ENCODE results near the gene DFFB. TPM values are rescaled to one million over a fixed set of nuclear protein-coding genes. Genes with fewer than 3 reads are reported as not detected.

DFFB gene
- total and polyA plus RNA-seq, 9 donors, result 6.8 to 12.8 (median 8.4) TPM

DNA sequence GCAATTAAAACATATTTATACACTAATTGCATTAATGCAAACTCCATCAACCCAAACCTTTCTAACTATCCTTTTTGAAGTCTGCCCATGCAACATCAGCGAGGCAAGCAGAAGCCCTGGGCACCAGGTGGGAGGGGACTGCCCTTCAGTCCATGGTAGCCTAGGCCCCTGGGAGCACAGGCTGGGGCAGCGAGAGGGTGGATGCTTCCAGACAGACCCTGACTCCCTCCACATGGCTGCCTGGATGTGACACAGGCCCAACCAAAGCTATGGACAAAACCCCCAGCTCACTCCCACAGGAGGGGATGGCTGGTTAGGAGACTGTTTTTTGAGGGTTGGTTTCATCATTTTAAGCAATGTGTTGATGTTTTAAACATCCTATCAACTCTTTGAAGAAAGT, 43.2 kb upstream of the DFFB start:
- Histone ChIP-seq H3K4me3 (no peak overlapping the region), H3K27ac (no peak overlapping the region), H3K9me3 (no peaks in the 10 kb centered on the region), H3K4me1 (ENCODE audit: insufficient read depth) (no peaks in the 10 kb centered on the region), H3K36me3 (no peaks in the 10 kb centered on the region), H3K27me3 (no peaks in the 10 kb centered on the region)
- 89 to 96% (median 94%) methylated on average over 2 of the region's 2 CpGs for WGBS, 3 donors
- intact Hi-C loops (cut with DNase I), result no loop called here
- TF ChIP-seq CTCF (IDR thresholded peaks at IDR 0.05), result no peak
- no peak for DNase-seq

- Histone ChIP-seq H3K36me3 (no peaks in the 10 kb centered on the region), H3K27me3 (no peaks in the 10 kb centered on the region), H3K4me1 (ENCODE audit: insufficient read depth) (no peaks in the 10 kb centered on the region), H3K9me3 (no peaks in the 10 kb centered on the region), H3K4me3 (no peak overlapping the region), H3K27ac (no peak overlapping the region)
- no peak for DNase-seq
- intact Hi-C loops (cut with DNase I), result no loop called here
- TF ChIP-seq EP300 (IDR thresholded peaks at IDR 0.05) (no peak), POLR2A (IDR thresholded peaks at IDR 0.05) (no peak), CTCF (IDR thresholded peaks at IDR 0.05) (no peak)
- WGBS, 3 donors, result 85 to 89% (median 89%) methylated on average over 42 of the region's 42 CpGs
Measured at GRCh38 chr1:3814771-3815561, 42.3 kb upstream of the DFFB start.

DNA sequence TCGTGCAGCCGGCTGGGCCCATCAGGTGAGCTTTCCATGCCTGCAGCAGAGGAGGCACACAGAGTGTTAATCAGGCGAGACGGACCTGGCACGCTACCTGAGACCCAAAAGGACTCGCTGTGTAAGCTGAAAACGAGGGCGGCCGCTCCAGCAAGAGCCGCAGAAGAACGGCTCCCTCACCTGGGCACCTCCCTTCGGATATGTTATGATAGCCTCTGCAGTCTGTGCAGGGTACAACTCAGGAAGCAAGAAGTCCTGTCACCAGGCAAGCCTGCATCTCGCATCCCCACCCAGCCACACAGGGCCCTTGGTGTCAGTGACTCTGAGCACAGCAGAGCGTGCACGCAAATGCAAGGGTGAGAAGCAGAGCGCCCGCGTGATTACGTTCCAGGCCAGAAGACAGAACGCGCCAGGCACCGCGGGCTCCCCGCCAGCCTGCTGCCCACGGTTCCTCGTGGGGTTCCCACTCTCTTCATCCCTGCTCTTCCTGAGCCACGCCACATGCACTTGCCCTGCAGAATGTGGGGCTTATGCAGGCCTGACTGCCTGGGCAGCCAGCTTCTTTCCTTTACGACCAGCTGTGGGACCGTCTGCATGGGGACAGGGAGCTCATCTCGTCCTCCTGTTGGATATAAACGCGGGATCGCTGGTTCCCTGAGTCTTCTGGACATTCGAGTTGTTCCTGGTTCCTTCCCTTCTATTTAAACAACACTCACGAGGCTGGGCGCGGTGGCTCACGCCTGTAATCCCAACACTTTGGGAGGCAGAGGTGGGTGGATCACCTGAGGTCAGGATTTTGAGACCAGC, 40.7 kb upstream of the DFFB start:
- no peak overlapping the region for H3K27ac ChIP-seq
- no peak for TF ChIP-seq EP300 (IDR thresholded peaks at IDR 0.05)
- TF ChIP-seq CTCF (IDR thresholded peaks at IDR 0.05), result no peak
- no peak for TF ChIP-seq POLR2A (IDR thresholded peaks at IDR 0.05)
- H3K9me3 ChIP-seq, result no peaks in the 10 kb centered on the region
- H3K36me3 ChIP-seq, result no peaks in the 10 kb centered on the region
- 87 to 90% (median 89%) methylated on average over 38 of the region's 38 CpGs for WGBS, 3 donors
- no peaks in the 10 kb centered on the region for H3K4me1 ChIP-seq (ENCODE audit: insufficient read depth)
- intact Hi-C loops (cut with DNase I), result no loop called here
- no peak for DNase-seq
- no peaks in the 10 kb centered on the region for H3K27me3 ChIP-seq
- H3K4me3 ChIP-seq, result no peak overlapping the region

- TF ChIP-seq POLR2A (IDR thresholded peaks at IDR 0.05) (no peak), EP300 (IDR thresholded peaks at IDR 0.05) (no peak)
- Histone ChIP-seq H3K27me3 (no peaks in the 10 kb centered on the region), H3K36me3 (no peaks in the 10 kb centered on the region), H3K4me1 (ENCODE audit: insufficient read depth) (no peaks in the 10 kb centered on the region), H3K27ac (no peak overlapping the region), H3K9me3 (no peaks in the 10 kb centered on the region), H3K4me3 (no peak overlapping the region)
- no peak for DNase-seq
- intact Hi-C loops (cut with DNase I), result no loop called here
- 90 to 92% (median 91%) methylated on average over 17 of the region's 17 CpGs for WGBS, 3 donors
Measured at GRCh38 chr1:3817138-3817740, 40.0 kb upstream of the DFFB start.
